ENCODE measurements around the gene ABCB8.
A peak's percentile ranks its signal among the peaks of the same experiment; 100 is the strongest.

ABCB8 gene

GRCh38 chr7:151064993-151065392, 36.7 kb downstream of the ABCB8 start:
- DNase-seq (ENCODE audit: low read depth), result no peak
- H3K4me3 ChIP-seq (ENCODE audit: low read depth, low read length), result no peak overlapping the region

GRCh38 chr7:151065516-151065915, 37.3 kb downstream of the ABCB8 start:
- DNase-seq (ENCODE audit: low read depth), result no peak
- H3K4me3 ChIP-seq (ENCODE audit: low read depth, low read length), result no peak overlapping the region

DNA sequence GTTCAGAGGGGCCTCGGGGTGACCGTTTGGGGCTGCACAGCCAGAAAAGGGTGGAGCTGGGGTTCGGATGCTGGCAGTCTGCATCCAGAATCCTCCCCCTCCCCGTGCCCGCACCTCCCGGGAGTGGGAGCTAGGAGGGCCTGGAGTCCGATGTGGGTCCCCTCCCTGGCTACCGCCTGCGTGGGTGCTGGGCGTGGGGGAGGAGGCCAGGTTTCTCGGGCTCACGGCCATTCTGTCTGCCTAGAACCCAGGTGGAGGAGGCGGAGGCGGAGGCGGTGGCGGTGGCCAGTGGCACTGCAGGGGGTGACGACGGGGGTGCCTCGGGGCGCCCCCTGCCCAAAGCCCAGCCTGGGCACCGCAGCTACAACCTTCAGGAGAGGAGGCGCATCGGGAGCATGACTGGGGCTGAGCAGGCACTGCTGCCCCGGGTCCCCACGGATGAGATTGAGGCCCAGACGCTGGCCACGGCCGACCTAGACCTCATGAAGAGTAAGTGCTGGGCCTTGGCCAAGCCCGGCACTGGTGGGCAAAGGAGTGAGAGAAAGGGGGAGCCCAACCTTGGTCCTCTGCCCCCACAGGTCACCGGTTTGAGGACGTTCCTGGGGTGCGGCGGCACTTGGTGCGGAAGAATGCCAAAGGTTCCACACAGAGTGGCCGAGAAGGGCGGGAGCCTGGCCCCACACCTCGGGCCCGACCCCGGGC, 38.2 kb downstream of the ABCB8 start:
- H3K4me3 ChIP-seq (ENCODE audit: low read depth, low read length), result no peak overlapping the region
- no peak for DNase-seq (ENCODE audit: low read depth)

DNA sequence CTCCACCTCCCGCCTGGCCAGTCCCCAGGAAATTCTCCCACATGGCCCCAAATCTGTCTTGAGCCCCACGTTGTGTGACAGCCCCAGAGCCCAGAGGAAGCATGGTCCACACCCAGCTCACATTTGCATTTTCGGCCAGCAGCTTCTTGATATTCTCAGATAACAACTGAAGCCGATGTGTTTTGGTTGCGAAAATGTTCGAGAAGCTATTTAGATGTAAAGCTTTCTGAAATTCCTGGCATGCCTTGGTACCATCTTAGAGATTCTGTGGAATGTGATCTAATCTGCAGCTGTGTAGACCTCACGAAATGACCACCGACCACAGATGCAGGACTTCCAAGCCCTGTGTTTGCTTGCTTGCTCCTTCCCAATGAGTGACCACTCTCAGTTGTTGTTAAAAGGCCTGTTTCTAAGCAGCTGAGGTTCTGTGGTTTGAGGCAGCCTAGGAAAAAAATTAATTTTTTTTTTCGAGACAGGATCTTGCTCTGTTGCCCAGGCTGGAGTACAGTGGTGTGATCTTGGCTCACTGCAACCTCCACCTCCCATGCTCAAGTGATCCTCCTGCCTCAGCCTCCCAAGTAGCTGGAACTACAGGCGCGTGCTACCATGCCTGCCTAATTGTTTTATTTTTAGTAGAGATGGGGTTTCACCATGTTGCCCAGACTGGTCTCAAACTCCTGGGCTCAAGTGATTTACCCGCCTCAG, 40.0 kb downstream of the ABCB8 start:
- no peak overlapping the region for H3K4me3 ChIP-seq (ENCODE audit: low read depth, low read length)
- no peak for DNase-seq (ENCODE audit: low read depth)

DNA sequence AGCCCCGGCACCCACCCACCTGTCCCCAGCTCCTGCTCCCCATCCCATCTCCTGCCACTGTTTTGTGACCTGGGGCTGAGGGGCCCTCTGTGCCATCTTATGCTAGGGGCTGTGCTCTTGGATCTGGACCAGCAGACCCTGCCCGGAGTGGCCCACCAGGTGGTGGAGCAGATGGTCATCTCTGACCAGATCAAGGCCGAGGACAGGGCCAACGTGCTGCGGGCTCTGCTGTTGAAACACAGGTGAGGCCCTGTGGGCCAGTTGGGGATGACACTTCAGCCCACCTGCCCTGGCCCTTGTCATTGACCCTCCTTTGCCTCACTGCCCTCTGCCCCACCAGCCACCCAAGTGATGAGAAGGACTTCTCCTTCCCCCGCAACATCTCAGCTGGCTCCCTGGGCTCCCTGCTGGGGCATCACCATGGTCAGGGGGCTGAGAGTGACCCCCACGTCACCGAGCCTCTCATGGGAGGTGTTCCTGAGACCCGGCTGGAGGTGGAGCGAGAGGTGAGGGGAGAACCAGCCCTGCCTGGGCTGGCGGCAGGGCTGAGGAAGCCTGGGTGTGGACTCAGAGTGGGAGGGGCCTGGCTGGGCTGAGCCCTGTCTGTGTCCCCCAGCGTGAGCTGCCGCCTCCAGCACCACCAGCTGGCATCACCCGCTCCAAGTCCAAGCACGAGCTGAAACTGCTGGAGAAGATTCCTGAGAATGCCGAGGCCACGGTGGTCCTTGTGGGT, 41.8 kb downstream of the ABCB8 start:
- no peak overlapping the region for H3K4me3 ChIP-seq (ENCODE audit: low read depth, low read length)
- DNase-seq (ENCODE audit: low read depth), result no peak

DNA sequence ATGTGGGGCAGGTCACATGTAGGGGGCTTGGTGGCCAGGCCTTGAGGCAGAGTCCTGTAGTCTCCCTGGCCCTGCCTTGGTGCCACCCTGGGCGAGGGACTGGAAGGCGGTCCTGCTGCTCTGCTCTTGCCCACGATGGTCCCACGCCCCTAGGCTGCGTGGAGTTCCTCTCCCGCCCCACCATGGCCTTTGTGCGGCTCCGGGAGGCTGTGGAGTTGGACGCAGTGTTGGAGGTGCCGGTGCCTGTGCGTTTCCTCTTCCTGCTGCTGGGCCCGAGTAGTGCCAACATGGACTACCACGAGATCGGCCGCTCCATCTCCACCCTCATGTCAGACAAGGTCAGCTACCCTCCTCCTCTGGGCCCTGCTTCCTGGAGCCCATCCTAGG, 42.3 kb downstream of the ABCB8 start:
- DNase-seq (ENCODE audit: low read depth), result no peak
- H3K4me3 ChIP-seq (ENCODE audit: low read depth, low read length), result no peak overlapping the region

GRCh38 chr7:151071032-151071866, 43.0 kb downstream of the ABCB8 start:
- H3K4me3 ChIP-seq (ENCODE audit: low read depth, low read length), result no peak overlapping the region
- no peak for DNase-seq (ENCODE audit: low read depth)

GRCh38 chr7:151073990-151074389, 45.7 kb downstream of the ABCB8 start:
- H3K4me3 ChIP-seq (ENCODE audit: low read depth, low read length), result no peak overlapping the region
- no peak for DNase-seq (ENCODE audit: low read depth)

DNA sequence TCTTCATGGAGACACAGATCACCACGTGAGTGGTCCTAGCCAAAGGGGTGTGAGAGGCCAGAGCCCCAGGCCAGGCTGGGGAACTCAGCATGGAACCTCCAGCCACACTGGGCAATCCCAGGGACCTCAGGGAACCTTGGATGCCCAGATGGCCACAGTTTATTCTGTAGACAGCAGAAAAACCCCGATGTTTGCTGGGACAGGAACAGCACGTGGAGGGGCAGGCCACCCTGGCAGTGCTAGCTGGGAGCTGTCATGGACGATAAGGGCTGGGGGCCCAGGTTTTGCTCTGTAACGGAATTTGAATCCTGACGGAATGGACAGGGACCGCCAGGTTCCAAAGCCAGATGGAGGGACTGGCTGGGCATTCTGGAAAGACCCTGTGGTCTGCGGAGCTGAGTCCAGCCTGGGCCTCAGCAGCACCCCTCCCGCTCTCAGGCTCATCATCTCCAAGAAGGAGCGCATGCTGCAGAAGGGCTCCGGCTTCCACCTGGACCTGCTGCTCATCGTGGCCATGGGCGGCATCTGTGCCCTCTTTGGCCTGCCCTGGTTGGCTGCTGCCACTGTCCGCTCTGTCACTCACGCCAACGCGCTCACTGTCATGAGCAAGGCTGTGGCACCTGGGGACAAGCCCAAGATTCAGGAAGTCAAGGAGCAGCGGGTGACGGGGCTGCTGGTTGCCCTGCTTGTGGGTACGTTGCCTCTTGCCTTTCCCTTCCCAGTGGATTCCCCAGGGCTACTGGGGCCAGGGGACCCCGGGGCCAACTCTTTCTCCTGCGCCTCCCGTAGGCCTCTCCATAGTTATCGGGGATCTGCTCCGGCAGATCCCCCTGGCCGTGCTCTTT, 46.8 kb downstream of the ABCB8 start:
- no peak for DNase-seq (ENCODE audit: low read depth)
- no peak overlapping the region for H3K4me3 ChIP-seq (ENCODE audit: low read depth, low read length)

DNA sequence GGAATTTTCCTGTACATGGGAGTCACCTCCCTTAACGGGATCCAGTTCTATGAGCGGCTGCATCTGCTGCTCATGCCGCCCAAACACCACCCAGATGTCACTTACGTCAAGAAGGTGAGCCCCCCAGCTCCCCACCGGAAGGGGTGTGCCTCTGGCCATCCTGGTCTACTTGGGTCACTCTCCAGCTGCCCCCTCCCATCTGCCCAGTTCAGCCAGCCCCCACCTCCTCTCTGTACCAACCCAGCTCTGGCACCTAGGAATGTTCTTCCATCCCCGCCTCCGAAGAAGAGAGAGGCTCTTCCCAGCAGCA, 47.4 kb downstream of the ABCB8 start:
- no peak overlapping the region for H3K4me3 ChIP-seq (ENCODE audit: low read depth, low read length)
- no peak for DNase-seq (ENCODE audit: low read depth)

DNA sequence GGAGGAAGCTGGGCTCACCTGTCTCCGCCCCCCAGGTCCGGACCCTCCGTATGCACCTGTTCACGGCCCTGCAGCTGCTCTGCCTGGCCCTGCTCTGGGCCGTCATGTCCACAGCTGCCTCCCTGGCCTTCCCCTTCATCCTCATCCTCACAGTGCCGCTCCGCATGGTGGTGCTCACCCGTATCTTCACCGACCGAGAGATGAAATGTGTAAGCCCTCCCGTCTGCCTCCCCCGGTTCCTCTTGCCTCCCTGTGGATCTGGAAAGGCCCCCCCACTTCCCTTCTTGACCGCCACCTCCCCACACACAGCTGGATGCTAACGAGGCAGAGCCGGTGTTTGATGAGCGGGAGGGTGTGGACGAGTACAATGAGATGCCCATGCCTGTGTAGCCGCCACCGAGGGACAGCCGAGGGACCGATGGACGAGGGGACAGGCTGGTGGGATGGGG, 47.8 kb downstream of the ABCB8 start:
- no peak overlapping the region for H3K4me3 ChIP-seq (ENCODE audit: low read depth, low read length)
- no peak for DNase-seq (ENCODE audit: low read depth)

DNA sequence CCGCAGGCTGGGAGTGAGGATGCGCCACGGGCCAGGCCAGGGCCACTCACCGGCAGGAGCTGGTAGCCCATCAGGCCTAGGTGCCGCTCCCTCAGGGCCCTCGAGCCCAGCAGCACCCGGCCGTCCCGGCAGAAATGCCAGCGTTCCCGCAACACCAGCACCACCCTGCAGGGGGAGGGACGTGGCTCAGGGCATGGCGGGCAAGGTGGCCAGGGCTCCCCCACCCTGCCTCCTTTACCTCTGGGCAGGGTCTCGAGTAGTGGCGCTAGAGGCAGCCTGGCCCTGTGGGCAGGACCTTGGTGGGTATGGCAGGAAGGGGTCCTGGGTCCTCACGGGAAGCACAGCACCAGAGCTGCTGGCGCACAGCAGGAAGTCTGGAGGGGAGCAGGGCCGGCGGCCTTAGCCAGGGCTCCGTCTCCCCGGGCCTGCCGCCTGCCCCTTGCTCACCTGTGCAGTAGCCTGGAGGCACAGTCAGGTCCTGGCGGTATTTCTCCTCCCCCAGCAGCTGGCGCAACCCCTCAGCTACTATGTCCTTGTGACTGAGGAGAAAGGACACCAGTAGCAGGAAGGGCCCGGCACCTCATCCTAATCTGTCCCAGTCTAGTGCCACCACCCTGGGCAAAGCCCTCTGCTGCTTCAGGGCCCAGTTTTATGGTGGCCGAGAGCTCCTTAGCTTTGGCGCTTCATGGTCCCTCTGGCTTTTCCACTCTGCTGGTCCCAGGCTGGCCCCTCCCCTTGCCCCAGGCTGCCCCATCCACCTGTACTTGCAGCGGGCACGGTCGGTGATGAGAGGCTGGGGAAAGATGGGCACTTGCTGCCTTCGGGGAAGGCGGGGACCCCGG, 48.8 kb downstream of the ABCB8 start:
- H3K4me3 ChIP-seq (ENCODE audit: low read depth, low read length), result no peak overlapping the region
- DNase-seq (ENCODE audit: low read depth), result no peak

DNA sequence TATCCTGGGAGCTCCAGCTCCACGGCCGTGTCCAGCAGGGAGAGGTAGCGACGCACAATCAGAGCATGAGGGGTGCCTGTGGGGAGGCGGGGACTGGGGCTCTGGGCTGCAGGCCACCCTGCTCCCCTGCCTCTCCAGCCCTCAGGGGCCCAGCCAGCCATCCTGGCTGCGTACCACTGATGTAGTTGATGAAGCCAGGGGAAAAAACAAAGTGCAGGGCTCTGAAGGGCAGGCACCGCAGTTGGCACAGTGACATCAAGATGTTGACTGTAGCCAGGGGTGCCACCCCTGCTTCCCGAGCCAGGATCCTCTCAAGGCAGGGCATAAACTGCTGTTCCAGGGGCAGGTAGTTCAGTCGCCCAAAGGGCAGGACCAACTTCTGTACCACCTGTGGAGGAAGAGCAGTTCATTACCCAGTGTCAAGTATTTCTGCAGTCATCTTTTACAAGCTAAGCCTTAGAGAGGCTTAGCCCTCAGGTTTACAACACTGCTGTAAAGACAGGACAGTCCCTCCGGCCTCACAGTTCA, 49.5 kb downstream of the ABCB8 start:
- H3K4me3 ChIP-seq (ENCODE audit: low read depth, low read length), result no peak overlapping the region
- no peak for DNase-seq (ENCODE audit: low read depth)

DNA sequence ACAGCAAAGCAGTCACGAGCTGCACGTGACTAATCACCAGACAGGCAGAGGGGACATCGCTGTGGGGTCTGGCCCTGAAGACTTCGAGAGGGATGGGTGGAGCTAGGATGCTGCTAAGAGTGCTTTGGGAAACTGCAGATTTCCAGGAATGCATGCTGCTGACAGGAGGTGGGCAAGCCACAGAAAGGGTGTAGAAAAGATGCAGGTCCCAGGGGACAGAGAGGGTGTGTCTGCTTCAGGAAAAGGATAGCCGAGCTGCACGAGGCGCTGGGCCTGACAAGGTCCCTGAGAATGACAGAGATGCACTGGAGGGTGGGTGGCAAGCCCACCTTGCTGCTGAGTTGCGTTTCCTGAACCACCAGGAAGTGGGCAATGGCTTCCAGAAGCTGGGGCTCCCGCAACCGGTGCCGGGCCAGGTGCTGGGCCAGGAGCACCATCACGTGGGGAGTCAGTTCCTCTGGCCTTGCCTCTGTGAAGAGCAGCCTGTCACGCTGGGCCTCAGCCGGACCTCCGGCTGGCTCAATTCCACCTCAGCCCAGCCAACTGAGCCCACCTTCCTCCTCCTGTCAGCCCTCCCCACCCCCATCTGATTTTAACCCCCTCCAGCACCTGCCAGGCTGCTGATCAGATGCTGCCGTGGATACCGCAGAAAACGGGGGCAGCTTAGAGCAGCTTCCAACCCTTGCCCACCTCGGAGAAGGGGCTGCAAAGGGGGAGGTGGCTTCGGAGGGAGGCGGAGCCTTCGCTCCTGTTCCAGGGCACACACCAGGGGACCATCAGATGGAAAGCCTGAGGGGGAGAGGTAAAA, 50.2 kb downstream of the ABCB8 start:
- no peak for DNase-seq (ENCODE audit: low read depth)
- no peak overlapping the region for H3K4me3 ChIP-seq (ENCODE audit: low read depth, low read length)

DNA sequence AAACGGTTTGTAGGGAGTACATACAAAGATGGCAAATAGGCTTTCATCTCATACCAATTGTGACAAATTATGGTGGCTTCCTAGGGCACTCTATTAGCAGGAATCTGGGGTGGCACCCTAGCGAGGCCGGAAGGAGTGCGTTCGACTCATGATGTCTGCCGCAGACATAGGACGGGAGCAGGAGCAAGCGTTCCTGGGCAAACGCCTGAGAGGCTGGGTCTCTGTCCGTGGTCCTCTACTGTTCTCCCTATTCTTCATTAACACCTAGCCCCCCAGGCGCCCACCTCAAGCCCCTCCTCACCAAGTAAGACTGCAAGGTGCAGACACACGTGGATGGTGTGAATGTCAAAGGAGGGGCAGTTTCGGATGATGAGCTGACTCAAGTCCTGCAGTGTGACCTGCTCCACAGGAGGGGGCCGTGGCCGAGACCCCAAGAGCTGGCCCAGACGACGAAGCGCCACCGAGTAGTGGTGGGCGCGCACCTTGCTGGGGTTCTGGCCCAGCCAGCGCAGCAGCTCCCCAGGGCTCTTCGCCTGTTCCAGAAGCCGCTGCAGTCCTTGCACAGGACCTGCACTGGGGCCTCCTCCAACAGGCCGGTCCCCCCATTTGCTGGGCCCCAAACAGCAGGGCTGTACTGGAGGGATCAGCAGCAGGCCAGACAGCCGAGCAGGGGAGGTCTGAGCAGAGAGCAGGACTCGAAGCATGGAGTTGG, 51.1 kb downstream of the ABCB8 start:
- no peak for DNase-seq (ENCODE audit: low read depth)
- H3K4me3 ChIP-seq (ENCODE audit: low read depth, low read length), result peak overlapping the region; percentile 87

- DNase-seq (ENCODE audit: low read depth), result no peak
These were observed 51.8 kb downstream of the ABCB8 start for GRCh38 chr7:151080067-151080521.

More at GRCh38 chr7:151080067-151080521, 51.8 kb downstream of the ABCB8 start:
- H3K4me3 ChIP-seq (ENCODE audit: low read depth, low read length), result peak overlapping the region; percentile 87
